GM13977 (cell line): Measurements from ENCODE around the gene TSPAN8.

ENCODE experiments used
- DNase-seq: peaks from one replicate; pipeline ENCODE4 v3.0.0; 2012; ENCODE audit warnings: low spot score
- CTCF ChIP-seq: IDR thresholded peaks from 2 replicates; pipeline ENCODE4 v1.5.1; 2012; ENCODE audit warnings: mild to moderate bottlenecking, control low read depth; ENCODE audit not compliant: insufficient read depth; ENCODE audit errors: extremely low read depth, missing control alignments
- in situ Hi-C: fragments of 300-500 bp; cut with MboI; formaldehyde crosslinking; loops from one replicate; pipeline ENCODE4 v1.12.0; 2022; ENCODE audit warnings: low sequenced_read_pairs, low pct_unique_long_range_greater_than_20kb, mixed read lengths, inconsistent platforms; ENCODE audit not compliant: unreplicated experiment

TSPAN8 gene

GRCh38 chr12:71164568-71165197, 6.9 kb upstream of the TSPAN8 start:
- TF ChIP-seq CTCF = no peak
- no peak for DNase-seq
- in situ Hi-C loops = no loop called here

- TF ChIP-seq CTCF = no peak
- no peak for DNase-seq
- in situ Hi-C loops = no loop called here
Observed at GRCh38 chr12:71164166-71164565, 6.4 kb upstream of the TSPAN8 start.

- TF ChIP-seq CTCF = no peak
- in situ Hi-C loops = no loop called here
- DNase-seq = no peak
Observed at GRCh38 chr12:71162832-71163763, 5.3 kb upstream of the TSPAN8 start.

GRCh38 chr12:71161591-71161990, 3.8 kb upstream of the TSPAN8 start:
- in situ Hi-C loops = no loop called here
- DNase-seq = no peak
- TF ChIP-seq CTCF = no peak

GRCh38 chr12:71160585-71160984, 2.8 kb upstream of the TSPAN8 start:
- in situ Hi-C loops = no loop called here
- DNase-seq = no peak
- TF ChIP-seq CTCF = no peak

- no peak for TF ChIP-seq CTCF
- in situ Hi-C loops = no loop called here
- DNase-seq = no peak
Observed at GRCh38 chr12:71159878-71160277, 2.1 kb upstream of the TSPAN8 start.
